ENCODE measurements around the gene NMRAL1. TPM values are rescaled to one million over a fixed set of nuclear protein-coding genes. Genes with fewer than 3 reads are reported as not detected.

Gene NMRAL1
- total RNA-seq, 1 donor from 2014 or later = 7.3 TPM

GRCh38 chr16:4507588-4508345, 33.3 kb upstream of the NMRAL1 start:
- no peak for DNase-seq (ENCODE audit: low spot score)
- intact Hi-C loops (cut with DNase I) = loop anchor here (2.0 to 5.0 kb wide), 2 partner anchors 41 to 80 kb away; no protein-coding TSS in a partner anchor

GRCh38 chr16:4506450-4506849, 32.0 kb upstream of the NMRAL1 start:
- intact Hi-C loops (cut with DNase I) = loop anchor here (2.0 to 5.0 kb wide), 2 partner anchors 42 to 81 kb away; no protein-coding TSS in a partner anchor
- DNase-seq (ENCODE audit: low spot score) = no peak

- intact Hi-C loops (cut with DNase I) = loop anchor here (2.0 to 5.0 kb wide), 2 partner anchors 43 to 82 kb away; no protein-coding TSS in a partner anchor
Measured at GRCh38 chr16:4505356-4506147, 31.1 kb upstream of the NMRAL1 start.

GRCh38 chr16:4501071-4501478, 26.6 kb upstream of the NMRAL1 start:
- no peak for DNase-seq (ENCODE audit: low spot score)
- intact Hi-C loops (cut with DNase I) = no loop called here

More at GRCh38 chr16:4505356-4506147, 31.1 kb upstream of the NMRAL1 start:
- peak; percentile 91 for DNase-seq (ENCODE audit: low spot score)

- no peak for DNase-seq (ENCODE audit: low spot score)
- intact Hi-C loops (cut with DNase I) = no loop called here
Measured at GRCh38 chr16:4500272-4500671, 25.8 kb upstream of the NMRAL1 start.

- DNase-seq (ENCODE audit: low spot score) = no peak
- intact Hi-C loops (cut with DNase I) = no loop called here
Measured at GRCh38 chr16:4499196-4499555, 24.8 kb upstream of the NMRAL1 start.

- intact Hi-C loops (cut with DNase I) = no loop called here
- no peak for DNase-seq (ENCODE audit: low spot score)
Measured at GRCh38 chr16:4498546-4499195, 24.2 kb upstream of the NMRAL1 start.

GRCh38 chr16:4496305-4496704, 21.9 kb upstream of the NMRAL1 start:
- no peak for DNase-seq (ENCODE audit: low spot score)
- intact Hi-C loops (cut with DNase I) = no loop called here

GRCh38 chr16:4495766-4496165, 21.3 kb upstream of the NMRAL1 start:
- intact Hi-C loops (cut with DNase I) = no loop called here
- DNase-seq (ENCODE audit: low spot score) = no peak

GRCh38 chr16:4494746-4495490, 20.5 kb upstream of the NMRAL1 start:
- intact Hi-C loops (cut with DNase I) = no loop called here

GRCh38 chr16:4491898-4492297, 17.5 kb upstream of the NMRAL1 start:
- intact Hi-C loops (cut with DNase I) = no loop called here
- no peak for DNase-seq (ENCODE audit: low spot score)

More at GRCh38 chr16:4494746-4495490, 20.5 kb upstream of the NMRAL1 start:
- DNase-seq (ENCODE audit: low spot score) = no peak

- no peak for DNase-seq (ENCODE audit: low spot score)
- intact Hi-C loops (cut with DNase I) = no loop called here
Measured at GRCh38 chr16:4489030-4489429, 14.6 kb upstream of the NMRAL1 start.

- intact Hi-C loops (cut with DNase I) = no loop called here
- no peak for DNase-seq (ENCODE audit: low spot score)
Measured at GRCh38 chr16:4488499-4488967, 14.1 kb upstream of the NMRAL1 start.

- intact Hi-C loops (cut with DNase I) = no loop called here
- DNase-seq (ENCODE audit: low spot score) = no peak
Measured at GRCh38 chr16:4487955-4488498, 13.6 kb upstream of the NMRAL1 start.

GRCh38 chr16:4486126-4486893, 11.9 kb upstream of the NMRAL1 start:
- intact Hi-C loops (cut with DNase I) = no loop called here

GRCh38 chr16:4481963-4482362, 7.5 kb upstream of the NMRAL1 start:
- intact Hi-C loops (cut with DNase I) = no loop called here

More at GRCh38 chr16:4486126-4486893, 11.9 kb upstream of the NMRAL1 start:
- no peak for DNase-seq (ENCODE audit: low spot score)

GRCh38 chr16:4481526-4481925, 7.1 kb upstream of the NMRAL1 start:
- DNase-seq (ENCODE audit: low spot score) = no peak
- intact Hi-C loops (cut with DNase I) = no loop called here

More at GRCh38 chr16:4481963-4482362, 7.5 kb upstream of the NMRAL1 start:
- DNase-seq (ENCODE audit: low spot score) = no peak

- DNase-seq (ENCODE audit: low spot score) = no peak
- intact Hi-C loops (cut with DNase I) = no loop called here
Measured at GRCh38 chr16:4477966-4478365, 3.5 kb upstream of the NMRAL1 start.
